Right lobe of liver (tissue), 4 donors: ENCODE results near the gene MBOAT2.

ENCODE experiments used
- POLR2A ChIP-seq: fragments of 450-650 bp; IDR thresholded peaks from one replicate; pipeline ENCODE4 v1.6.1; 2017; ENCODE audit warnings: antibody characterized with exemption, mild to moderate bottlenecking
- TF ChIP-seq, protein P1 (sequence below), 4 donors: fragments of 200-600 bp in 3 of 4; fragments of 450-650 bp in 1 of 4; IDR thresholded peaks; one replicate each; pipeline versions ENCODE4 v1.5.1 to v1.8.0; 2016 to 2022; ENCODE audit warnings: antibody characterized with exemption in 4 of 4, mild to moderate bottlenecking in 2 of 4
- donor health status: DM: no; HTN: no; CAD: no.
- donor health status: DM: no; HTN: no; CAD: no.
- donor health status: DM: no; HTN: yes; CAD: no.

DNA sequence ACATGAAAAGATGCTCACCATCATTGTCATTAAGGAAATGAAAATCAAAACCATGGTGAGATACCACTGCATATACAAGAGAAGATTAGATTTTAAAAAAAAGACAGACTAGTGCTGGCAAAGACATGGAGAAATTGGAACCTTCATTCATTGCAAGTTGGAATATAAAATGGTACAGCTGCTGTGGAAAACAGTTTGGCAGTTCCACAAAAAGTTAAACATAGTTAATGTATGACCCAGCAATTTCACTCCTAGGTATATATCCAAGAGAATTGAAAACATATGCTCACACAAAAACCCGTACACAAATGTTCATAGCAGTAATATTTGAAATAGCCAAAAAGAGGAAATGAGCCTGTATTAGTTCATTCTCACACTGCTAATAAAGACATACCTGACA lies 33.7 kb upstream of the MBOAT2 start:
- TF ChIP-seq, protein P1, sequence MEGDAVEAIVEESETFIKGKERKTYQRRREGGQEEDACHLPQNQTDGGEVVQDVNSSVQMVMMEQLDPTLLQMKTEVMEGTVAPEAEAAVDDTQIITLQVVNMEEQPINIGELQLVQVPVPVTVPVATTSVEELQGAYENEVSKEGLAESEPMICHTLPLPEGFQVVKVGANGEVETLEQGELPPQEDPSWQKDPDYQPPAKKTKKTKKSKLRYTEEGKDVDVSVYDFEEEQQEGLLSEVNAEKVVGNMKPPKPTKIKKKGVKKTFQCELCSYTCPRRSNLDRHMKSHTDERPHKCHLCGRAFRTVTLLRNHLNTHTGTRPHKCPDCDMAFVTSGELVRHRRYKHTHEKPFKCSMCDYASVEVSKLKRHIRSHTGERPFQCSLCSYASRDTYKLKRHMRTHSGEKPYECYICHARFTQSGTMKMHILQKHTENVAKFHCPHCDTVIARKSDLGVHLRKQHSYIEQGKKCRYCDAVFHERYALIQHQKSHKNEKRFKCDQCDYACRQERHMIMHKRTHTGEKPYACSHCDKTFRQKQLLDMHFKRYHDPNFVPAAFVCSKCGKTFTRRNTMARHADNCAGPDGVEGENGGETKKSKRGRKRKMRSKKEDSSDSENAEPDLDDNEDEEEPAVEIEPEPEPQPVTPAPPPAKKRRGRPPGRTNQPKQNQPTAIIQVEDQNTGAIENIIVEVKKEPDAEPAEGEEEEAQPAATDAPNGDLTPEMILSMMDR (IDR thresholded peaks at IDR 0.05), result no peak
- no peak for TF ChIP-seq POLR2A
